Suprapubic skin (tissue), 4 donors: Measurements from ENCODE around the gene C9.

Experiments used
- EP300 ChIP-seq: sonication (generic); formaldehyde crosslinking; IDR thresholded peaks from one replicate; pipeline ENCODE4 v1.6.1; 2017; ENCODE audit warnings: antibody characterized with exemption
- POLR2A ChIP-seq, 2 donors: fragments of 450-650 bp; IDR thresholded peaks; one replicate each; pipeline ENCODE4 v1.6.1; 2017; ENCODE audit warnings: antibody characterized with exemption in 2 of 2, mild to moderate bottlenecking in 2 of 2, moderate library complexity in 2 of 2
- POLR2AphosphoS5 ChIP-seq, 3 donors: sonication (generic); formaldehyde crosslinking; IDR thresholded peaks; one replicate each; pipeline ENCODE4 v1.6.1; 2017; ENCODE audit warnings: antibody characterized with exemption in 3 of 3

DNA sequence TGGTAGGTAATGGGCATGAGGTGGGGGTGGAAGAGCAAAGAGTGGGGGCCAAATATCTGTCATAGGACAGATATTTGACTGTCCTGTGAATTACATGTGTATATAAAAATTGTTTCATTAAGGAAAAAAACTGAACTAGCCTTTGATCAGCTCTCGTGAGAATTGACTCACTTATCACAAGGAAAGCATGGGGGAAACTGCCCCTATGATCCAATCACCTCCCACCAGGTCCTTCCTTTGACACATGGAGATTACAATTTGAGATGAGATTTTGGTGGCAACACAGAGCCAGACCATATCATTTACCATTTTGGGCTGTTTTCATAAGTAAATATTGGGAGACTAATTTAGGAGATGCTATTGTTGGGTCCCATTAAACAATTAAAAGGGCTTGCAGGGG is 81.7 kb downstream of the C9 start:
- no peak for TF ChIP-seq POLR2A (IDR thresholded peaks at IDR 0.05)
- no peak for TF ChIP-seq EP300
- TF ChIP-seq POLR2AphosphoS5 (IDR thresholded peaks at IDR 0.05): no peak
